NCI-H2227 (cell line): ENCODE results near the gene AMPD3.
A peak's percentile ranks its signal among the peaks of the same experiment; 100 is the strongest.

Experiments
- DNase-seq: peaks from one replicate; lab custom pipeline; 2025; ENCODE audit not compliant: unreplicated experiment; lab: John Stamatoyannopoulos, UW

AMPD3 gene

GRCh38 chr11:10502065-10502680 is 47.1 kb downstream of the AMPD3 start:
- DNase-seq, result no peak

DNA sequence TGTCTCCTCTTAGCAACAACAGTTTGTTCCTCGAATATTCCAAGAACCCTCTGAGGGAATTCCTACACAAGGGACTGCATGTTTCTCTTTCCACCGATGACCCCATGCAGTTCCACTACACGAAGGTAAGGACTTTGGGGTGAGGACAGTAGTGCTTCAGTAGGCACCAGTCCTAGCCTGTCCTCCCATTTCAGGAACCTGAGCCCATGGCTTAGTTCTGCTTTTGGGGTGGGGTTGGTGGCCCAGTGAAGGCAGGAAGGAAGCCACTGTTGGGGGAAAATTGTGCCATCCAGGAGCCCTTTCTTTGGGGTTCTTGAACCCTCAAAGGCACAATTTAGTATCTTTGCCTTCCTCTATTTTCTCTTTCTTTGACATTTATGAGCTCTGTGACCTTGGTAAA is 47.7 kb downstream of the AMPD3 start:
- no peak for DNase-seq

DNA sequence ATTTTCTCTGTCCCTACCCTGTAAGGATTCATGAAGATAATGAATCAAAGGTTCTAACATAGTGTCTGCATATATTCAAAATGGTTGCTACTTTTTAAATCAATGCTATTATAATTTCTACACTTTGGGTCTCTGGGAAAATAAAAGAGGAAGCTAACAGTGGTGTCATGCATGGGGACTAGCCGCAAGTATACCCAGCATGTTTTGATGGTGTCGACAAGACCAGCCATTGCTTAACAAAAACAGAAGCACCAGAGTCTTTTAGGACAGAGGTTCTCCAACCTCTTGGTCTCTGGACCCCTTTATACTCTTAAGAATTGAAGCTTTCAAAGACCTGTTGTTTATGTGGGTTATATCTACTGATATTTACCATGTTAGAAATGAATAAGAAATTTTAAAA is 48.2 kb downstream of the AMPD3 start:
- no peak for DNase-seq

- DNase-seq, result no peak
Observed at GRCh38 chr11:10503777-10504480, 48.9 kb downstream of the AMPD3 start.

GRCh38 chr11:10504490-10504889 is 49.4 kb downstream of the AMPD3 start:
- no peak for DNase-seq

DNA sequence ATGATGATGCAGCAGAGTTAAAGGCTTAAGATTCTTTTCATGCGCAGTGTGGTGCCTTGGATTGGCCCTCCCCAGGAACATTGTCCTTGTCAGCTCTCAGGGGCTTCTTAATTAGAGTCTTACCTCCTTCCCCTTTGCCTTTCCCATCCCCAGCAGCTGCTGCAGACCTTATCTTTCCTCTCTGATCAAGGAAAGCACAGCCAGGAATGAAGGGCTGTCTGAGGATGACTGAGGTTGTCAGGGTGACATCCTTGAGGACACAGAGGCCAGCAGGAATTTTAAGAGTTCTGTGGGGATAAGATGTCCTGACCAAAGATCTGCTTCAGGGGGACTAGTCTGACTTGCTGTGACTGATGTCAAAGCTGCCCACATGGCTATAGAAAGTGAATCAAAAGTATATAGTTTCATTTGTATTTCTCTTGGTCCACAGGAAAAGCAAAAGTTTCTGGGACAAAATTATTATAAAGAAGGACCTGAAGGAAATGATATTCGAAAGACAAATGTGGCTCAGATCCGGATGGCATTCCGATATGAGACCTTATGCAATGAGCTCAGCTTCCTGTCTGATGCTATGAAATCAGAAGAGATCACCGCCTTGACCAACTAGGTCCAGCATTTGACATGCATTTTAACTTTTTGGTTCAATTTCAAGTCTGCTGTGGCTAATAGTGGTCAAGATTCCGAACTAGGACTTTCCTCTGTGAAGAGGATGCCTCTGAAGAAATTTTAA is 50.4 kb downstream of the AMPD3 start:
- no peak for DNase-seq

DNA sequence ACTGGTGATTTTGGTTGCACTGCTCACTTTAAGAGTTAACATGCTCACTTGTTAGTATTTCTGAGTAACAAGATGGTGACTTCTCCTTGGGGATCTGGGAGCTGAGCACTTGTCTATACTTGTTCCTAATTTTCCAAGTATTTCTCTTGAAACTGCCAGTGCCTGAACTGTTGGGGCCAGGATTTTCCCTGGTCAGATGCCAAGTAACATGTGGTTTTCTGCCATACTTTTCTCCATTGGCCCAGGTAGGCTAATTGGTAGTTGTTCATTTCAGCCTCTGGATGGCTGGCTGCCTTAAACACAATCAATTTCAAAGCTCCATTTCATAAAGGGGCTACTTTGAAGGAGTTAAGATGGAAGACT is 50.9 kb downstream of the AMPD3 start:
- DNase-seq, result no peak

DNA sequence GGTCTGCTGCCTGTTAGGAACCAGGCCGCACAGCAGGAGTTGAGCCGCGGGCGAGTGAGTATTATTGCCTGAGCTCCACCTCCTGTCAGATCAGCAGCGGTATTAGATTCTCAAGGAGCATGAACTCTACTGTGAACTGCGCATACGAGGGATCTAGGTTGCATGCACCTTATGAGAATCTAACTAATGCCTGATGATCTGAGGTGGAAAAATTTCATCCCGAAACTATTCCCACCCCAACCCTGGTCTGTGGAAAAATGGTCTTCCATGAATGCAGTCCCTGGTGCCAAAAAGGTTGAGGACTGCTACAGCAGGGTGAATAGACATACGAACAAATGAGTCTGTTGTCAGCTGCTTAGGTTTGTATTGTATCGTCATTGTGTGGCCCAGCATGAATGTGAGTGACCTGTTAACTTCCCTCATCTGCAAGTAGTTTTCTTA is 56.1 kb downstream of the AMPD3 start:
- peak; percentile 42 for DNase-seq

DNA sequence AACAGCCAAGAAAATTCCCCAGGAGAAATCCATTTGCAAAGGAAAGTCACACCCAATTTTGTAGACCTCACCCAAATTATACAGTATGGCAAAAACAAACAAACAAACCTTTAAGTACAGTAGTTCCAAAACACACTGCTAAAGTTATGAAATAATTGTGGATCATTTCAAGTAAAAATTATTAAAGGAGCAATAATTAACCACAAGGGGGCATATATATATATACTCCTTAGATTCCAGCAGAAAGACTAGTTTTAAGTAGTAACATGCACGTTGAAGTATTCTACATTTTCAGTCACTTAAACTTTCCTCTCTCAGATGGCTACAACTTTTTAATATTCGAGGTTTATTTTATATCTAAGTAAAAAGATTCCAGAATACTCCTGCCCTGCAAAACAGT is 59.1 kb downstream of the AMPD3 start:
- DNase-seq, result no peak

- DNase-seq, result no peak
Observed at GRCh38 chr11:10514709-10515108, 59.6 kb downstream of the AMPD3 start.

- no peak for DNase-seq
Observed at GRCh38 chr11:10515418-10515817, 60.4 kb downstream of the AMPD3 start.

DNA sequence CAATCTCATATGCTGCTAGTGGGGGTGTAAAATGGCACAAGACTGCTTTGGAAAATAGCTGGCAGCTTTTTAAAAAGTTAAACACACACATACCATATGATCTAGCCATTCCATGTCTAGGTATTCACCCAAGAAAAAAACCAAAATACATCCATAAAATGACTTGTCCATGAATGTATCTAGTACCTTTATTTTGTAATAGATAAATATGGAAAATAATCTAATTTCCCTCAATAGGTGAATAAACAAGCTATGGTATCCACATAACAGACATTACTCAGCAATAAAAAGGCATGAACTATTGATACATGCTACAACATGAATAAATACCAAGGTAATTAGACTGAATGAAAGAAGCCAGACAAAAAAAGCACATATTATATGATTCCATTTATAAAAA is 63.1 kb downstream of the AMPD3 start:
- no peak for DNase-seq

- no peak for DNase-seq
Observed at GRCh38 chr11:10518891-10519290, 63.8 kb downstream of the AMPD3 start.

- DNase-seq, result no peak
Observed at GRCh38 chr11:10519630-10520029, 64.6 kb downstream of the AMPD3 start.

GRCh38 chr11:10520562-10520961 is 65.5 kb downstream of the AMPD3 start:
- no peak for DNase-seq

DNA sequence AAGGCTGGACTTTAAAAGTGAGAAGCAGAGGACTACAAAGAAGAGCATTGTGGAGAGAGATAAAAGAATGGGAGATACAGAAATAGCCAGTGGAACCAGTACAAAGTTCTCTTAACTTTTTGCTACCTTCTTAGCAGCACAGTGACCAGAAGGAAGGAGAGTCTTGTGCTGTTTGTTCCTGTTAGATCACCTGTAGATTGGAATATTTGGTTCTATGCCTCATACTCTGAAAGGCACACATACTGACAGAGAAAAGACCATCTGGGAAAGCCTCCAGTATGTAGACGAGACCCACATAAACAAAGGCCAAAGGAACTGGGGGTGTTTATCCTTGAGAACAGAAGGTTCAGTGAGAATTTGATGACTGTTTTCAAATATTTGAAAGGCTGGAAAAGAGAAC is 67.2 kb downstream of the AMPD3 start:
- no peak for DNase-seq

DNA sequence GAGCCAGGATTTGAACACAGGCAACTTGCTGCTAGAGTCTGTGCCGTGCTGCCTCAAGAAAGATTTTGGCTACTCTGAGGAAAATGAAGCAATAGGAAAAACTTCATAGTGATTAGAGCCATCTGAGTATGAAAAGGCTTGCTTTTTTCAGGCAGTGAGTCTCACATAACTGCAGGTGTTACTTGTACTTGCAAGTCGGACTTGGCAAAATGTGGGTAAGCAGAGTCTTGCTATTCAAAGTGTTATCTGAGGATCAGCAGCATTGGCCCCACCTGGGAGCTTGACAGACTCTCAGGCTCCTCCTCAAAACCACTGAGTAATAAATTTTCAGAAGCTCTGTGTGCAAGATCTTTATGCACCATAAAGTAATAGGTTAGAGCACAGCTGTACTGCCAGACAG is 67.9 kb downstream of the AMPD3 start:
- DNase-seq, result no peak

GRCh38 chr11:10524471-10524870 is 69.4 kb downstream of the AMPD3 start:
- no peak for DNase-seq

DNA sequence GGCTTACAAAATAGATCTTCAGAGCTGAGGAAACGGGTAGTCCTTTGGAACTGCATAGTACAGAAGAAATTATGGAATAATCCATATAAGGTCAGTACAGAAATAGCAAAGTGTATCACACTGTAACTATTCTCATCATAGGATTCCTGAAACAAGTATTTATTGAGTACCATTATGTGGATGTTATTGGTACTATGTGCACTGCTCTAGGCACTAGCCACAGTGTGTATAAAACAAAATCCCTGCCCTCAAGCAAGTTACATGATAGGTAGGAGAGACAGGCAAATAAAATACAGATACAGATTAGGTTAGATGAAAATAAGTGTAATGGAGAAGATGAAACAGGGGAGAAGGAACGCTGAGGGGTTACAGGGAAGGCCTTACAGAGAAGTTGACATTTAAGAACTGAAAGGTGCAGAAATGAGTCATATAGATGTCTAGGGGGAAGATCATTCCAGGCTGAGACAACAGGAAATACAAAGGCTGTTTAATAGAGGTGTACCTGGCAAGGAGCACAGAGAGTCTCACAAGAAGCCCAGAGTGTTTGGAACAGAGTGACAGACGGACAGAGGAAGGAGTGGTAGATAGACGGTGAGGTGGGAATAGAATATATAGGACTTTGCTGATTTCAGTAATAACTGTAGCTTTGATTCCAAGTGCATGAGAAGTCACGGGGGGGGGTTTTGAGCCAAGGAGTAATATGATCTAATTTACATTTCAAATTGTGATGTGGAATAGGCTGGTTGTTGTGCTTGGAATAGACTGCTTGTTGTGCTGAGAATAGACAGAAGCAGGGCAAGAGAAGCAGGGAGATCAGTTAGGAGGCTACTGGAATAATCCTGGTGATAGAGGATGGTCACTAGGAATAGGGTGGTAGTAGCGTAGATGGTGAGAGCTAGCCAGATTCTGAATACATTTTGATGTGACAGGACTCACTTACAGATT is 72.2 kb downstream of the AMPD3 start:
- DNase-seq, result no peak

DNA sequence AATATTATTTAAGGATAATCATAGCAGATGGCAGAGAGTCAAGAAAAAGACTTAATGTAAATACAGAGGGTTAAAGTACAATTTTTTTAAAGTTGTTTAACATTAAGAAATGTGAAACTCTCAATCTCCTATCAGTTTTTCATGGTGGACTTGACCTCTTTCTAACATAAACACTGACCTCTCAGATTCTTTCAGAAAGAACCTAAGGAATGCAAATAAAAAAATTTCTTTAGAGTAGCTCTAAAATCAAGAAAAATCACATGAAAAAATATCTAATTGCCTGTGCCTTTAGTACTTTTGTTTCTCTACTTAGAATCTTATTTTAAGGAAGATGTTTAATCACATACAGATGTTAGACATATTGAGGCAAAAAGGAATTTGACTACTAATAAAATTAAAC is 73.1 kb downstream of the AMPD3 start:
- no peak for DNase-seq

GRCh38 chr11:10529279-10529678 is 74.2 kb downstream of the AMPD3 start:
- no peak for DNase-seq
